ENCODE results near the gene BANF2.

Gene BANF2

DNA sequence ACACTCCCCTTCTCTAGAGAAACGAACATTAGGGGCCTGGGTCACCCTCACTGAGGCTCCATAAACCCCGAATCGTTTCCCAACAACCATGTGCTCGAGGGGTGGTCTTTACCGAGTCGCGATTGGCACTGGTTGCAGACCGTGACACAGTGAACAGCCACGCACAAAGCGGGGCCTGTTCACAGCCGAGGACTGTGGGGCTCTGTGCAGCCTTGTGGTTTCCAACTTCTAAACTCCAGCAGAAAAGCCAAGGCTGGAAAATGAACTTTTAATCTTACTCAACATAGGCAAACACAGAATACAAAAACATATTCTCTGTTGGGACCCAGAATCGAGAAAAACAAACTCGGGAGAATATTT is 36.7 kb upstream of the BANF2 start:
- no peak overlapping the region for H3K27ac ChIP-seq
- no peak for DNase-seq (ENCODE audit: low read depth, low spot score)

DNA sequence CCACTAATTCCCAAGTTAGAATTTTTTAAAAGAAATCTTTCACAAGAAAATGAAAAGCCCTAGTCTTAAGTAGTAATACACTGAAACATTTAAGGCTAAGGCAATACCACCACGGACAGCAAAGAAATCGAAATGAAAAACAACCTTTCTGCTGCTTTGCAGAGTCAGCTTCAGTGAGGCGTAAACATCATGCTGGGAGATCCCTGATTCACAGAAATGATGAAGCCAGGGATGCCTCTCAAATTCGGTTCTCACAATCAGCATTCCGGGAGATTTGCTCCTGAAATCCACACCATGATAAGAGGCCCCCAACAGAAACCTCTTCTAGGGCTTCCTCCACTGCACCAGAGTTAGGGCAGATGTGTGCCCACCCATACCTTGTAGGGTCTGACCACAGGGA is 36.3 kb upstream of the BANF2 start:
- no peak overlapping the region for H3K27ac ChIP-seq
- no peak for DNase-seq (ENCODE audit: low read depth, low spot score)

DNA sequence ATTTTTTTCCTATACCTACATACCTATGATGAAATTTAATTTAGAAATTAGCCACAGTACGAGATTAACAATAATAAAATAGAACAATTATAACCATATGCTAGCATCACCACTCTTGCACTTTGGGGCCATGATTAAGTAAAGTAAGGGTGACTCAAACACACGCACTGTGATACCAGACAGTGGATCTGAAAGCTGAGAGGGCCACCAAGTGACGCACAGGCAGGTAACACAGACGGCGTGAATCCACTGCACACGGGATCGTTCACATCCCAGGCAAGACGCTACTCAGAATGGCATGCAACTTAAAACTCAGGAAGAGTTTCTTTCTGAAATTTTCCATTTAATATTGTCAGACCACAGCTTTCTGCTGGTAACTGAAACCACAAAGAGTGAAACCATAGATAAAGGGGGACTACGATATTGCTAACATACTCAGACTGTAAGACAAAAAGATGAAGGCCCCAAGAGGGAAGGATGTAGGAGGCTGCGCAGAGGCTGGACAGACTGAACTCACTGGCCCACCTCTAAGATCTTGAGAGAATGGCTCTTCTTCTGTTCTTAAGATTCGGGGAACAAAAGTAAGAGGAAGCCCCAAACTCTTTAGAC is 35.6 kb upstream of the BANF2 start:
- no peak overlapping the region for H3K27ac ChIP-seq

DNA sequence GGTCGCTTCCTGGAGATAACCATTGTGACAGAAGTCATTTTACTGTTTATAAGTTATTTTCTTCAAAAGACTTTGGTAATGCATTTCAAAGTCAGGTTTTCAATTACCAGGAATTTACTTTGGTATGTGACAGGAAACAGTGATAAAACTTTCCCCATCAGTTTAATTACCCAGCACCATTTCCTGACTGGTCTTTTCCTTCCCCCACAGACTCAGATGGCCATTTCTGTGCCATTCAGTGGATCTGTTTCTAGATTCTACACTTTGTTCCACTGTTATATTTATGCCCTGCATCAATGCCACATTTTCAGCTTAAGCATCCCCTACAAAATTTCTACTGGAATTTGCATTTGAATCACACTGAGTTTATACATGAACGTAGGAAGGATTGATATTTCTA is 34.0 kb upstream of the BANF2 start:
- H3K27ac ChIP-seq: no peak overlapping the region
- no peak for DNase-seq (ENCODE audit: low read depth, low spot score)

More for the DNA sequence above, 35.6 kb upstream of the BANF2 start:
- no peak for DNase-seq (ENCODE audit: low read depth, low spot score)

DNA sequence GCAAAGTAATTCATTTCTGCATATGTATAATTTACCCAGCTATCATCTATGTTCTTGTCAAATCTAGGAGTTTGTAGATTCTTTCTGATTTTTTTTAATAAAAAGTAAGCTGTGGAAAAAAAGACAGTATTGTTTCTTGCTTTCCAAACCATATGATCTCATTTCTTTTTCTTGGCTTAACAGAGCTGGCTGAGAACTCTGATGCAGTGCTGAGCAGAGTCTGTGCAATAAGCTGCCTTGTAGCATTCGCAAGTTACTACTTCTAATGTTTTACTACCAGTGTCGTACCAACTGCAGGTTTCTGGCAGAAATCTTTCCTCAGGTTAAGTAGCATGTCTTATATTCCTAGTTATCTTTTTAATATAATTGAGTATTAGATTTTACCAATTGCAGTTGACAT is 33.3 kb upstream of the BANF2 start:
- DNase-seq (ENCODE audit: low read depth, low spot score): no peak
- no peak overlapping the region for H3K27ac ChIP-seq

DNA sequence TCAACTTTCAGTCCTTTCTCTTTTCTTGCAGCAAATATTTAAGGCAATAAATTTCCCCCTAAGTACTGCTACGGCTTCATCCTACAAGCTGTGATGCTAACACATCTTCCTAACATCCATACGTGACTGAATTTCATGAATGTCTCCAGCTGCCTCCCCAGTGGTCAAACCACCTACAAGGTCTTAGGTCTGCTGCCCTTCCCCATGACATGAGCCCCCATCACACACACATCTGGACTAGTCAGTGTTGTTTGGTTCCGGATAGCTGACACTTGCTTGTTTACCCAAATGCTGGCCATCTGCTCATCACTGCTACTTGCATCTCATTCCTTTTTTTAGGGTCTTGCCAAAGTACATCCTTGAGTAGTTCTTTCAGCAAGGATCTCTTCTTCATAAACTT is 32.3 kb upstream of the BANF2 start:
- DNase-seq (ENCODE audit: low read depth, low spot score): no peak
- H3K27ac ChIP-seq: no peak overlapping the region

DNA sequence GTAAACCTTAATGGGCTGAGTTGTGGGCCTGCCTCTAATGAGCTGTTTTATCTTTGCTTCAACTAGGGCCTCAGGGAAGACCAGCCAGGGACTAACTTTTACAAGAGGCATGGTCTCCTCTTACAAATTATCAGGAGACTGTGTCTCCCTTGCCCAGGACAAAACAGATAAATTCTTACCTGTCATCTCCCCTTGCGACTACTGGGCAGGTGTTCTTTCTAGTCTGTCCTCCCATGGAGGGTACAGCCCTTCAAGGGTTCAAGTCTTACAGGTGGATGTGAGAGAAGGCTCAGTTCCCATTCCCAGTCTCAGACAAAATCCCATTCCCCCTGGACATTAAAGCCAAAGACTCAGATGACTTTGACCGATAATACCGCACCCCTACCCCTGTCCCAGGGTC is 31.3 kb upstream of the BANF2 start:
- no peak overlapping the region for H3K27ac ChIP-seq
- no peak for DNase-seq (ENCODE audit: low read depth, low spot score)

DNA sequence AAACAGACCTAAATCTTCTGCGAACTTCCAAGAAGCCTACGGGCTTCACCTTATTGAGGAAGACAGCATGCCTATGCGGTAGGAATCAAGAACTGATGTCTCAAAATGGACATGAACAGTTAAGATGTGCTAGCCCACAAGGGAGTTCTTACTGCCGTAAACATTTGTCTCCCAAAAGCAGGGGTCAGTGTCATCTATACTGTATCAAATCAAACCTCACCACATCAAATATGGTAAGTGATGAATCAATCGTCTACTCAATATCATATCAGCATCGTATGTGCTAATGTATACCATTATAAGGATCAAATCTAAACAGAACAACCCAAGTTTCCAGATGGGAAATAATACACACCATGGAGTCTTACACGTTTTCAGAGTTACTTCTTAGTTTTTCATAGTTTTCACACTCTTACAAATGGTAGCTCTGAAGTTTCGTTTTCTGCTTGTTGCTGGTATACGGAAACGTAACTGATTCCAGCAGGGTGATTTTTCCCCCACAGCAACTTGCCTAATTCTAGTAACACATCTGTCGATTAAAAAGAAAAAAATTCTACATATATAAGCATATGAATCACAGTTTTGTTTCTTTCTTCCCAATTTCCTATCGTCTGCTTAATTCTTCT is 30.3 kb upstream of the BANF2 start:
- no peak for DNase-seq (ENCODE audit: low read depth, low spot score)
- H3K27ac ChIP-seq: no peak overlapping the region

DNA sequence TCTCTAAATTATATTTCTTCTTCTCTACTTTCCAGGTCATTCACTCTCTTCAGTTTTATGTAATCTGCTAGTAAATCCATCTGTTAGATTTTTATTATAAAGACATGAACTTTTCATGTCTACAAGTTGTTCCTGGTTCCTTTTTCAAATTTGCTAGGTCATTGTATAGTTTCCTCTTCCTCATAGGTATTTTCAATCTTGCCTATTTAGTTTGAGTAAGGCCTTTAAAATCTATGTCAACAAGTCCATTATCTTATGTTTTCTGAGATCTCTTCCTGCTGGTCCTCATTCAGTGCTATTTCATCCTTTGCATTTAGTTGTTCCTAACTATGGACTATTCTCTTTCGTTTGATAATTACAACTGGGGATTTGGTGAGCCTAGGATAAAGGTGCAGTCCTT is 28.8 kb upstream of the BANF2 start:
- no peak overlapping the region for H3K27ac ChIP-seq
- DNase-seq (ENCODE audit: low read depth, low spot score): no peak

DNA sequence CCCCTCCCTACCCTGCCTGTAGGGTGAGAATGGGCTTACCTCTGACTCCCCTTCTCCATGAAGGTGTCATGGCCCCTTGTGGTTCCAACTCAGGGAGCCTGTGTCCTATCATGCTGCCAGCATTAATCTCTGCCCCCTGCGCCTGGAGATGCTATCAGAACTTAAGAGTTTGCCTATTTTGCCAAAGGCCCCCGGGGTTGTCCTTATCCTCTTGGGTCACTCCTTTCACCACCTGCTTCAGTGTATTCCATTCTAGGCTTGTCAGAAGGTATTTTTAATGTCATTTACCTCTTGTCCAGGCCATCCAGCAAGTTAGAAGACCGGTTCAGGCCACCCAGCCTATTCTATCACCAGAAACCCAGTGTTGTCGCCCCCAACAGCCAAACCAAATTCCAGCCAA is 28.2 kb upstream of the BANF2 start:
- no peak for DNase-seq (ENCODE audit: low read depth, low spot score)

DNA sequence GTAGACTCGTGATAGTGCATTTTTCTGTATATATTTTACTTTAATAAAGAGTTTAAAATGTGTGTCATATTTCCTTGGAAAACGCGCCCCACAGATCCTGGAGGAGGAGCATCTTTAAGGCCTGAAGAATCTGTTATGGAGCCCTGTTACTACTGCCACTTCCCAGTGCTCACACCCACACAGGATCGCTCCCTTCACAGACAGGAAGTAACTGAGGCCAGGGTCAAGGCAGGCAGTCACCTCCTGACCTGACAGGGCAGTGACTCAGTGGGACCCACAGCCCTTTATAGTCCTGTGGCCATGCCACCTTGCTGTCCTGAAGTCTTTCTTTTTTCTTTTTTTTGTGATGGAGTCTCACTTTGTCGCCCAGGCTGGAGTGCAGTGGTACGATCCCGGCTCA is 26.7 kb upstream of the BANF2 start:
- DNase-seq (ENCODE audit: low read depth, low spot score): no peak
- no peak overlapping the region for H3K27ac ChIP-seq

More for the DNA sequence above, 28.2 kb upstream of the BANF2 start:
- H3K27ac ChIP-seq: no peak overlapping the region

DNA sequence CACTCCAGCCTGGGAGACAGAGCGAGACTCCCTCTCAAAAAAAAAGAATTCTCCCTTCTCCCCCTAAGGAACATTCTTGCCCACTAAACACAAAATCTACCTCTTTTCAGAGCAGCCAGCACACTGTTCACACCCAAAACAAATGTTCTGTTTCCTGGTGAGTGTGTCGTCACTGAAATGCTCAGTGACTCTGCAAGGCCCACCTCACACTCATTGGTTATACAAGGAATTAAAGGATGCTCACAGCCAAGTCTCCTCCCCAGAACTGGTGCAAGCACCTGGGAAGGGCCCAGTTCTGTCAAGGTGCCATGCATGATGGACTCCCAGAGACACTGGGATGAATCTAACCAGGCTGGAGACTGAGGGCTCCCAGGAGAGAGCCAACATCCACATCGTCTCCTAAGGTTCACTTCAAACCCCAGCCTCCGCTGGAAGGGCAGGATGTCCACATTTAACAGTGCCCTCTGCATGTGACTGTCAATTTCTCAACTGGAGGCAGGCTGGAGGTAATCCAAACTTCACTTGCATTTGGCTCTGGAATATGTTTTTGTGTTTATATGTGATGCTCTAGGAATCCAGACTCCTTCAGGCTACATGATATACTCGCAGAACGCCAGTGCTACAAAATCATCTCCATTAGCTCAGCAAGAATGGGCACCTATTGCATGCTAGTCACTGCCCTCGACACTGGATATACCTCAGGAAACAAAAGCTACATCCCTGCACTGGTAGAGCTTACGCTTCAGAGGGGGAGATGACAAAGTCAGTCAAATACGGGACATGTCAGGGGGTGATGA is 24.8 kb upstream of the BANF2 start:
- DNase-seq (ENCODE audit: low read depth, low spot score): no peak

DNA sequence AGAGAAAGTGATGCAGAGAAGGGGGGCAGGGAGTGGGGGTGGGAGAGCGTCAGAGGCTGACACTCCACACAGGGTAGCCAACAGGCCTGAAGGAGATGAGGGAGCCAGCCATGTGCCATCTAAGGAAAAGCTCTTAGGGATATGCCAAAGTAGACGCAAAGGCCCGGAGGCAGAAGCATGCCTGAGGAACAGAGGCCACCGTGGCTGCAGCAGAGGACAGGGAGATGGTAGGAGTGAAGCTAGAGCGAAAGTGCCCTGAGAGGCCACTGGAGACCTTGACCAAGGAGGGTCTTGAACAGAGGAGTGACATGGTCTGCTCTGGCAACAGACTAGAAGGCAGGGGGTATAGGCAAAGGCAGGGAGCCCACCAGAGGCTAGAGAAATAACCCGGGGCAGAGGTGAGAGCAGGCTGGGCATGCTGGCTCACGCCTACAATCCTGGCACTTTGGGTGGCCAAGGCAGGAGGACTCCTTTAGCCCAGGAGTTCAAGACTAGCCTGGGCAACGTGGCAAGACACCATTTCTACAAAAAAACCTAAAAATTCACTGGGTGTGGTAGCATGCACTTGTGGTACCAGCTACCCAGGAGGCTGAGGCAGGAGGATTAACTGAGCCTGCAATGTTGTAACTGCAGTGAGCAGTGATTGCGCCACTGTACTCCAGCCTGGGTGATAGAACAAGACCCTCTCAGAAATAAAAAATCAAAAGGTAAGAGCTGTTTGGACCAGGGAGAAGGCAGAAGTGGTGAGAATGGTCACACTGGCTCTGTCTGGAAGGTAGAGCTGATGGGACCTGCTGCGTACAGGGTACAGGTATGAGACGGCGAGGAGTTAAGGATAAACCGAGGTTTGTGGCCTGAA is 24.0 kb upstream of the BANF2 start:
- no peak for DNase-seq (ENCODE audit: low read depth, low spot score)
- H3K27ac ChIP-seq: no peak overlapping the region

More for the DNA sequence above, 24.8 kb upstream of the BANF2 start:
- H3K27ac ChIP-seq: no peak overlapping the region

DNA sequence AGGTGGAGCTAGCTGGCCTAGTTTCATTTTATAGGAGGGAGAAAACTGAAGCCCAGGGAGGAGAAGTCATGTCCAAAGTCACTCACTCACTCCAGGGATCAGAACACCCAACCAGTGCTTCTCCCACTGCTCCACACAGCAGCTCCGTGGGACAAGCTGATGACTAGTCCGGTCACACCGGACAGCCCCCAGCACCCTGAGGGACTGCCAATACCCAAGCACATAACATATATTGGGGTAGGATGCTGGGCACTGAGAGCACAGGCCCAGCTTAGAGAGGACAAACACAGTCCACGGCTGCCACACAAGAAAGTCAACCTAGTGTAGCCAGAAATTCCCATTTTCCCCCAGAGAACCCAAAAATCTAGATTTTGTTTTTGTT is 23.4 kb upstream of the BANF2 start:
- no peak overlapping the region for H3K27ac ChIP-seq
- DNase-seq (ENCODE audit: low read depth, low spot score): no peak

DNA sequence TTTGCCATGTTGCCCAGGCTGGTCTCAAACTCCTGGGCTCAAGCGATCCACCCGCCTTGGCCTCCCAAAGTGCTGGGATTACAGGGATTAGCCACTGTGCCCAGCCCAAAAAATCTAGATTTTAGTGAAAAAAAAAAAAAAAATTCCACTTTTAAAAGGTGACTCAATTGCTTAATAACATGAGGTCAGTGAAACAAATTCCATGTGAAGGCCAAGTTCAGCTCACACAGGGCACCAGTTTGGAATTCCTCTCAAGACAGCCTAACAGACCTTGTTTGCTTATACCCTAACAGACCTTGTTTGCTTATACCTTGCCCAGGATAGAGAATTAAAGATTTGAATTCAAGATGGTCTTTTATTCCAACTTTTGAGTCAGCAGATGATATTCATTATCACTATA is 22.8 kb upstream of the BANF2 start:
- DNase-seq (ENCODE audit: low read depth, low spot score): no peak
- H3K27ac ChIP-seq: no peak overlapping the region

DNA sequence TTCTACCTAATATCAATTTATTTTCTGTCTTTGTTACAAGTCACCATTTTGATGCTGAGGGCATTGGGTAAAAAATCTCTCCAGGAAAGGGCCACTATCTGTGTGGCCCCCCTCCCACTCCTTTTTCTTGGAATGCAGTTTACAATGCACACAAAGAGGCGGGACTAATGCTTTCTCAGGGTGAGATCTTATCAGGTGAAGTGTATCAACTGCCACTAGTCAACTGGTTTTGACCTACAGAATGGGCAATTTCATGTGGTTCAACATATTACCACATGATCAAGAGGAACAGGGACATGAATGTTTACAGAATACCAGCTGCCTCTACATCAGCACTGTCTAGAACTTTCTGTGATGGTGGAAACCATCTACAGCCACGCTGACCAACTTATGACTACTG is 21.5 kb upstream of the BANF2 start:
- no peak for DNase-seq (ENCODE audit: low read depth, low spot score)
- H3K27ac ChIP-seq: no peak overlapping the region

DNA sequence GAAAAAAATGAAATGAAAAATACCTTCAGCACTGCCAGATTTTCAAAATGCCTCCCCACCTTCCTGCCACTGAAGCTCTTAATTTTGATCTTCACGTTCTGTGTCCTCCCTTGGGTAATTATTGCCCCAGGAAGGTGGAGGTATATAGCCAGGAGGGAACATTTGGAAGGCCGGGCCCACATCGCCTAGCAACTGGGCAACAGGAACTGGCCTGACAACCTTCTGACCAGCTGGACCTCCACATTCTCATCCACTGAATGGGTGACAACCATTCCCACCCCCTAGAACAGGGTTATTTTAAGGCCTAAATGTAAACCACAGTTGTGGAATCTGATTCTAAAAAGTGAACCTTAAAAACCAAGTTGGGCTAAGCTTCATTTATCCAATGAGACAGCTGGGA is 20.9 kb upstream of the BANF2 start:
- DNase-seq (ENCODE audit: low read depth, low spot score): no peak
- peak overlapping the region; percentile 91 for H3K27ac ChIP-seq

DNA sequence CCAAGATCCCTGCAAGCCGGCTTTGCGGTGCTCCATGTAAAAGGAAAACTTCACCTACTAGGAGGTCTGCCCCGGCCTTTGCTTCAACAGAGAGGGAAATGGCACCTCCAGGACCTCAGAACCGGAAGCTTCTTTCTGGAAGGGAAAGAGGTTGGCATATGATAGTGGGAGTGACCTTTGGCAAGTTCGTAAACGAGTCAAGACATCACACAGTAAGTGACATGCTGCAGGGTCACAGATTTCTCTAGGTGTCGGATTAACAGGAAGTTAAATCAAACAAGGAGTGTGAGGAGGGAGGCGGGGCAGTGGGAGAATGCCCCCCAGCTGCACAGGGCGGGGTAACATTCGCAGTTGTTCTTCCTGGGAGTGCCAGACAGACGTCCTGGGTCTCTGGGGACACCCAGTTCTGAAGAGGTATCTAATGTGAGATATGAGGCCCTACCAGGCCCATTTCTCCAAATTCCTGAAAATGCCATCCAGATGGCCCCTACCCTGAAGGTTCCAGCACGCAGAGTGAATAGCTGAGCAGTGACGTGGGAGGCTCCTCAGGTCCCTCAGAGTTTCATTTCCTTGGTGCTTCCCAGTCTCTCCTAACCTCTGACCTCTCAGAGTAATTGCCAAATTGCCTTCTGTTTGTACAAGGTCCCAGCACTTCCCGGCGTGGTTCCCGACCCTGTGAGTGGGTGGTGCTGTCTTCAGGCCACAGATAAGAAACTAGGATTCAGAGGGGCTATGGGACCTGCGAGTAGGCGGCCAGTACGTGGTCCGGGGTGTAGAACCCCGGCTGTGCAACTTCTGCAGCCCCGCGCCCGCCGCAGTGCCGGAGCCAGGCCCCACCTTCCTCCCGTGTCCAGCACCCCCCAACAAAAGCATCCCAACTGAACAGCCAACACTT is 19.6 kb upstream of the BANF2 start:
- DNase-seq (ENCODE audit: low read depth, low spot score): no peak
- H3K27ac ChIP-seq: peak overlapping the region; percentile 91

DNA sequence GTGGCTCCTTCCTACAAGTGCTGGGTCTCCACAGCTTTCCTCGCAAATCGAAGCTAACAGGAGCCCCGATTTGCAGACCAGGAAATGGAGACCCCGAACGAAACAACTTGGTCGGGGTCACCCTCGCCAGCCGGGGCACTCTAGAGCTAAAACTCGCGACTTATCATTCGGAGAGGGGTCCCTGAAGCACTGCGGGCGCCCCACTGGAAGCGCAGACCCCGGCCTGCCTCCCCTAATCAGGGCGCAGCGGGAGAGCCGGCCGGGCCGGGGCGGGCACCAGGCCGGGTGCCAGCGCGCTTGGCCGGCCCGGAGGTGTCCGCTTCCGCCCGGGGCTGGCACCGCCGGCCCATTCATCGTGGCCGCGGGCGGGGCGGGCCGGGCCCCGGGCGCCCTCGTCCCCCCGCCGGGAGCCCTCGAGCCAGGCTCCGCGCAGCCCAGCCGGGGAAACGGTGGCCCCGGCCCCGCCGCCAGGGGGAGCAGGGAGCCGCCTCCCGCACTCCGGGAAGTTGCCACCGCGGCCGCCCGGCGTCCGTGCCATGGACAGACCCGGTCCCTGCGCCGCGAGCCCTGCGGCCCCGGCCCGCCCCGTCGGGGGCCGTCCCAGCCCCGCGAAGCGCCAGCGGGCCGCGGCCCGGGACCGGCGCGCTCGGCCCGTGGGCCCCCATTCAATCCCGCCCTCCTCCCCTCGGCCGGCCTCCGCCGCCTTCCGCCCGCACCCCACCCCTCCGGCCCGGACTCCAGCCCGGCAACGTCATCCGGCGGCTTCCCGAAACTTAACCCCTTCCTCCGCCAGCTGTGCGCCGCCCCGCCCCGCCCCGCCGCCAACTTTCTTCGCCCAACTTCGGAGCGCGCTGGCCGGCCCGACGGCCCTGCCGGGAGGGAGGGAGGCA is 18.7 kb upstream of the BANF2 start:
- peak overlapping the region; percentile 91 for H3K27ac ChIP-seq
- DNase-seq (ENCODE audit: low read depth, low spot score): no peak

Measured in epithelial cell of prostate (primary cell).